Cardiac fibroblast (primary cell): ENCODE measurements around the gene NT5DC3.

ENCODE experiments used
- DNase-seq, 2 donors: peaks; one replicate each; pipeline versions ENCODE4 v3.0.0 to v3.0.0-alpha.2; 2010; ENCODE audit warnings: low read depth in 2 of 2
- H3K4me3 ChIP-seq, 2 donors: replicated peaks in 1 of 2; 1 replicate in 1 of 2; 2 replicates in 1 of 2; pipeline ENCODE4 v1.5.1; 2011; ENCODE audit warnings: low read depth in 2 of 2, low read length in 2 of 2, mild to moderate bottlenecking in 2 of 2, moderate library complexity in 1 of 2
- CTCF ChIP-seq: IDR thresholded peaks from one replicate; pipeline ENCODE4 v1.5.1; 2011; ENCODE audit warnings: low read depth, mild to moderate bottlenecking, low read length, inconsistent platforms

The NT5DC3 gene

GRCh38 chr12:103756443-103756842 is 84.6 kb downstream of the NT5DC3 start:
- no peak for TF ChIP-seq CTCF
- DNase-seq = no peak
- no peak overlapping the region for H3K4me3 ChIP-seq

GRCh38 chr12:103755425-103755824 is 85.6 kb downstream of the NT5DC3 start:
- TF ChIP-seq CTCF = no peak
- H3K4me3 ChIP-seq = no peak overlapping the region
- DNase-seq = no peak

GRCh38 chr12:103751600-103751999 is 89.4 kb downstream of the NT5DC3 start:
- DNase-seq = peak in 1 of 2 donors; percentile 48
- H3K4me3 ChIP-seq = no peak overlapping the region
- TF ChIP-seq CTCF = no peak

GRCh38 chr12:103751171-103751570 is 89.9 kb downstream of the NT5DC3 start:
- no peak for DNase-seq

GRCh38 chr12:103748875-103749274 is 92.2 kb downstream of the NT5DC3 start:
- no peak for DNase-seq
- no peak for TF ChIP-seq CTCF
- no peak overlapping the region for H3K4me3 ChIP-seq

More at GRCh38 chr12:103751171-103751570, 89.9 kb downstream of the NT5DC3 start:
- no peak overlapping the region for H3K4me3 ChIP-seq
- TF ChIP-seq CTCF = peak; percentile 11

GRCh38 chr12:103748002-103748401 is 93.0 kb downstream of the NT5DC3 start:
- H3K4me3 ChIP-seq = no peak overlapping the region
- TF ChIP-seq CTCF = no peak
- DNase-seq = no peak

- no peak for TF ChIP-seq CTCF
- DNase-seq = no peak
- H3K4me3 ChIP-seq = no peak overlapping the region
Measured at GRCh38 chr12:103745962-103746361, 95.1 kb downstream of the NT5DC3 start.
